ENCODE data around the gene WNK2. TPM values are rescaled to one million over a fixed set of nuclear protein-coding genes. Genes with fewer than 3 reads are reported as not detected.
A peak's percentile ranks its signal among the peaks of the same experiment; 100 is the strongest.

The WNK2 gene
- total RNA-seq, 4 donors from 2014 or later: 3.8 to 17.7 (median 9.0) TPM

- Histone ChIP-seq H3K27ac (peak overlapping the region in 1 of 4 donors; percentile 27), H3K36me3 (no peaks in the 10 kb centered on the region)
- 80 to 82% methylated on average over 11 of the region's 11 CpGs for WGBS, 2 donors
These were observed 19.2 kb downstream of the WNK2 start for GRCh38 chr9:93203026-93203717.

GRCh38 chr9:93203718-93204469 is 20.0 kb downstream of the WNK2 start:
- no peak for DNase-seq (ENCODE audit: low spot score in 2 of 2)
- H3K4me3 ChIP-seq: no peak overlapping the region
- peaks cover 0 to 54% (median 14%) of the 10 kb centered on the region in 4 donors for H3K4me1 ChIP-seq
- no peak overlapping the region for H3K27ac ChIP-seq
- H3K36me3 ChIP-seq: no peaks in the 10 kb centered on the region
- WGBS, 2 donors: 83 to 86% methylated on average over 15 of the region's 15 CpGs
- no peaks in the 10 kb centered on the region for H3K9me3 ChIP-seq
- no peaks in the 10 kb centered on the region for H3K27me3 ChIP-seq
- TF ChIP-seq CTCF (IDR thresholded peaks at IDR 0.05) (no peak), POLR2A (IDR thresholded peaks at IDR 0.05) (no peak)

More at GRCh38 chr9:93203026-93203717, 19.2 kb downstream of the WNK2 start:
- Histone ChIP-seq H3K9me3 (no peaks in the 10 kb centered on the region), H3K27me3 (no peaks in the 10 kb centered on the region), H3K4me3 (no peak overlapping the region), H3K4me1 (peaks cover 0 to 50% (median 14%) of the 10 kb centered on the region in 4 donors)
- TF ChIP-seq EP300 (IDR thresholded peaks at IDR 0.05): no peak
- no peak for TF ChIP-seq CTCF (IDR thresholded peaks at IDR 0.05)
- no peak for TF ChIP-seq POLR2A (IDR thresholded peaks at IDR 0.05)
- no peak for DNase-seq (ENCODE audit: low spot score in 2 of 2)

GRCh38 chr9:93204470-93205043 is 20.6 kb downstream of the WNK2 start:
- Histone ChIP-seq H3K27me3 (no peaks in the 10 kb centered on the region), H3K27ac (peak overlapping the region in 1 of 4 donors; percentile 17), H3K9me3 (no peaks in the 10 kb centered on the region), H3K36me3 (no peaks in the 10 kb centered on the region), H3K4me1 (peaks cover 0 to 54% (median 14%) of the 10 kb centered on the region in 4 donors), H3K4me3 (no peak overlapping the region)
- no peak for DNase-seq (ENCODE audit: low spot score in 2 of 2)
- TF ChIP-seq CTCF (IDR thresholded peaks at IDR 0.05) (no peak), EP300 (IDR thresholded peaks at IDR 0.05) (no peak), POLR2A (IDR thresholded peaks at IDR 0.05) (no peak)
- 81 to 88% methylated on average over 4 of the region's 4 CpGs for WGBS, 2 donors

GRCh38 chr9:93205045-93205768 is 21.3 kb downstream of the WNK2 start:
- peak in 1 of 2 donors; percentile 15 for DNase-seq (ENCODE audit: low spot score in 2 of 2)
- 33 to 39% methylated on average over 14 of the region's 14 CpGs for WGBS, 2 donors
- peak overlapping the region in 1 of 4 donors; percentile 17 for H3K27ac ChIP-seq

More at GRCh38 chr9:93205045-93205768, 21.3 kb downstream of the WNK2 start:
- Histone ChIP-seq H3K4me1 (peaks cover 0 to 54% (median 14%) of the 10 kb centered on the region in 4 donors), H3K27me3 (no peaks in the 10 kb centered on the region), H3K9me3 (no peaks in the 10 kb centered on the region), H3K36me3 (no peaks in the 10 kb centered on the region), H3K4me3 (no peak overlapping the region)
- TF ChIP-seq EP300 (IDR thresholded peaks at IDR 0.05) (no peak), CTCF (IDR thresholded peaks at IDR 0.05) (no peak), POLR2A (IDR thresholded peaks at IDR 0.05) (no peak)
